SU-DHL-6 (cell line): ENCODE results near the gene LASP1.

Source experiments
- H2AFZ ChIP-seq: fragments of 200-600 bp; sonication (generic); 2 replicates; pipeline ENCODE4 v1.6.1; 2014; ENCODE audit warnings: low read depth, mild to moderate bottlenecking, moderate library complexity, mixed read lengths, antibody characterized with exemption, low read length; ENCODE audit not compliant: severe bottlenecking
- H3F3A ChIP-seq: fragments of 200-600 bp; shearing (Covaris generic); 2 replicates; pipeline ENCODE4 v1.6.0; 2016; ENCODE audit warnings: antibody characterized with exemption, mild to moderate bottlenecking; ENCODE audit not compliant: insufficient read depth
- H3K27ac ChIP-seq: fragments of 200-600 bp; sonication (generic); 2 replicates; pipeline ENCODE4 v1.5.1; 2016; ENCODE audit warnings: low read depth, mild to moderate bottlenecking, low read length, moderate library complexity, mixed read lengths
- H3K27me3 ChIP-seq: fragments of 200-600 bp; sonication (generic), shearing (Covaris generic); 2 replicates; pipeline ENCODE4 v1.6.0; 2014; ENCODE audit warnings: mild to moderate bottlenecking, low read length
- H3K36me3 ChIP-seq: fragments of 200-600 bp; sonication (generic); 2 replicates; pipeline ENCODE4 v1.6.1; 2014; ENCODE audit warnings: mild to moderate bottlenecking, low read length, mixed read lengths
- H3K4me2 ChIP-seq: fragments of 300-600, 200-600 bp; shearing (Covaris generic), sonication (generic); 2 replicates; pipeline ENCODE4 v1.6.0; 2014; ENCODE audit warnings: low read length, low read depth, mild to moderate bottlenecking; ENCODE audit not compliant: poor library complexity, severe bottlenecking
- H3K4me3 ChIP-seq: fragments of 200-600 bp; sonication (generic); 2 replicates; pipeline ENCODE4 v1.5.1; 2014; ENCODE audit warnings: antibody characterized with exemption, low read length, mild to moderate bottlenecking, mixed read lengths; ENCODE audit not compliant: insufficient read depth, poor library complexity, severe bottlenecking
- H3K79me2 ChIP-seq: fragments of 200-600 bp; sonication (generic); 2 replicates; pipeline ENCODE4 v1.6.1; 2014; ENCODE audit warnings: mild to moderate bottlenecking, low read length, moderate library complexity; ENCODE audit not compliant: insufficient read depth
- H3K9ac ChIP-seq: fragments of 200-600 bp; sonication (generic); 2 replicates; pipeline ENCODE4 v1.7.0; 2014; ENCODE audit warnings: mild to moderate bottlenecking, low read length
- H3K9me2 ChIP-seq: fragments of 200-600 bp; sonication (generic); replicated peaks from 2 replicates; pipeline ENCODE4 v1.6.1; 2014; ENCODE audit warnings: low read length; ENCODE audit not compliant: insufficient read depth
- H3K9me3 ChIP-seq: fragments of 200-600 bp; sonication (generic); 2 replicates; pipeline ENCODE4 v1.6.1; 2014; ENCODE audit warnings: low read length, mixed read lengths; ENCODE audit not compliant: insufficient read depth
- H4K20me1 ChIP-seq: fragments of 200-600 bp; sonication (generic); 2 replicates; pipeline ENCODE4 v1.6.1; 2014; ENCODE audit warnings: low read depth, mild to moderate bottlenecking, antibody characterized with exemption, low read length, moderate library complexity, mixed read lengths
- CTCF ChIP-seq: fragments of 200-600 bp; sonication (generic); IDR thresholded peaks from one replicate; pipeline ENCODE4 v1.5.1; 2017; ENCODE audit warnings: antibody characterized with exemption, mild to moderate bottlenecking, low read length, moderate library complexity; ENCODE audit not compliant: insufficient read depth, poor library complexity, severe bottlenecking
- EZH2phosphoT487 ChIP-seq: fragments of 200-600 bp; sonication (generic), shearing (Covaris generic); conservative IDR thresholded peaks from 2 replicates; pipeline ENCODE4 v1.6.1; 2018; ENCODE audit warnings: mild to moderate bottlenecking, antibody characterized with exemption, low read length, moderate library complexity, mixed read lengths

LASP1 gene

GRCh38 chr17:38905375-38905774, 35.5 kb downstream of the LASP1 start:
- H3K27ac ChIP-seq = no peak overlapping the region

DNA sequence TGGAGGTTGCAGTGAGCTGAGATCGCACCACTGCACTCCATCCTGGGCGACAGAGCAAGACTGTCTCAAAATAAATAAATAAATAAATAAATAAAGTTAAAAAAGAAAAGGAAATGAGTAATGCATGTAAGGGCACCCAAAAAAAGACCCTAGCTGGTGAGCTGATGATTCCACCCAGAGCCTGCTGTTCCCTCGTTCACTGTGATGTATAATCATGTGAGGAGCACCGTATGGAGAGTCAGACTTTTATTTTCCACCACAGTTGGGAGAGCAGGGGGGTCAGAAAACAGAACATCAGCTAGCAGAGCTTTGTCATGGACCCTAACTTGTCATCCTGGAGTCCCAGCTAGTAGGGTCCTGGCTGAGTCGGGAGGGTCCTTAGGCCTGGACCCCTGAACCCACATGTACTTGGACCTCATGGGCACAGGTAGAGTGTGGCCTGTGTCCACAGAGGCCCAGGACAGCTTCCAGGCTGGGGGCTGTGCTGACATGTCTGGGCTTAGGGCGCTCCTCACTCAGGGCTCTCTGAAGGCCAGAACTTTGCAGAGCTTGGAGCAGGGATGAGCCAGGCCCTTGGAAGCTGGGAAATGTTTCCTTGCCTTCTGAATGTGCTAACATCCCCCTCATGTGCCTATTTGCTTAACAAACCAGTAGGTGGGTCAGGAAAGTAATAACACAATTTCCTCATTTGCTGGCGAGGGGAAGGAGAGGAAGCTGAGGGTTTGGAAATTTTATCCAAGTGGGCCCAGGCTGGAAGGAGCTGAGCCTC, 36.8 kb downstream of the LASP1 start:
- no peak for TF ChIP-seq CTCF
- TF ChIP-seq EZH2phosphoT487 = no peak
- Histone ChIP-seq H3K4me2 (no peak overlapping the region), H3K27me3 (no peaks in the 10 kb centered on the region), H3K9me3 (no peaks in the 10 kb centered on the region), H3K79me2 (peaks cover 16% of the 10 kb centered on the region; the same call in 1 of the 2 replicates), H3F3A (no peaks in the 10 kb centered on the region), H3K9ac (no peak overlapping the region), H2AFZ (no peak overlapping the region), H3K9me2 (no peaks in the 10 kb centered on the region), H4K20me1 (no peaks in the 10 kb centered on the region), H3K4me3 (no peak overlapping the region), H3K36me3 (peaks cover 13% of the 10 kb centered on the region; the same call in 1 of the 2 replicates), H3K27ac (no peak overlapping the region)

More at GRCh38 chr17:38905375-38905774, 35.5 kb downstream of the LASP1 start:
- H4K20me1 ChIP-seq = no peaks in the 10 kb centered on the region
- peaks cover 13% of the 10 kb centered on the region; the same call in 1 of the 2 replicates for H3K36me3 ChIP-seq
- no peak overlapping the region for H3K4me3 ChIP-seq
- H3K27me3 ChIP-seq = no peaks in the 10 kb centered on the region
- H2AFZ ChIP-seq = no peak overlapping the region
- no peaks in the 10 kb centered on the region for H3K9me3 ChIP-seq
- peaks cover 16% of the 10 kb centered on the region; the same call in 1 of the 2 replicates for H3K79me2 ChIP-seq
- no peaks in the 10 kb centered on the region for H3K9me2 ChIP-seq
- TF ChIP-seq EZH2phosphoT487 (no peak), CTCF (no peak)
- no peaks in the 10 kb centered on the region for H3F3A ChIP-seq
- H3K4me2 ChIP-seq = no peak overlapping the region
- no peak overlapping the region for H3K9ac ChIP-seq

DNA sequence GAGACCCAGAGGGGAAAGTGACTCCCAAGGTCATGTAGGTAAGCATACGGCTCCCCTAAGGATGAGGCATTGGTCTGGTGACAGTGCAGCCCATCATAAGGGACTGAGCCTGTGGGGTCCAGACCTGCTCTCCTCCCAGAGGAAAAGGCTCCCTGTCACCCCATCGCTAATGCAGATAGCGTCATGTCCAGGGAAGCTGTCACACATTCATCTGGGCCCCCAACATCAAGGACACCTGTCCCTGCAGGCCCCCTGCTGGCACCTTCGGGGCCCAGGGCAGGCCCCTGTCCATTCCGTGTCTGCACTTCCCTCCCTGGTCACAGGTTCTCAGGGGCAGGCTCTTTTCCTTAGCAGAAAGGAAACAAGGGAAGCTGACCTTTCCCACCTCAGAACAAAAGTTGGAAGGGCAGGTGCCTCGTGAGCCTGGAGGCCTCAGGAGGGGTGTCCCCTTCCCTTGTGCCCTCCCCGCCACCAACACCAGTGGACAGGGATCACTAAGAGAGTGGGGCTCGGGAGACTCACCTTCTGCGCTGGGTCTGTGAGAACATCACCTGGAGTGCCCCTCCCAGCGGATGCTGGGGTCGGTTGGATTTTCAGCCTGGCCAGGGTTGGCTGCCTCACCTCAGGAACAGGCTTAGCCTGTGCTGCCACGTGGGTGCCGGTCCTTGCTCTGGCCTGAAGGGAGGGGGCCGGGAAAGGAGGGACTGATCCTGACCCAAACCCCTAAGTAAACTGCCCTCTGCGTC, 38.2 kb downstream of the LASP1 start:
- no peak overlapping the region for H3K27ac ChIP-seq

More for the DNA sequence above, 38.2 kb downstream of the LASP1 start:
- H2AFZ ChIP-seq = no peak overlapping the region
- H3K79me2 ChIP-seq = peaks cover 12% of the 10 kb centered on the region; the same call in 1 of the 2 replicates
- no peaks in the 10 kb centered on the region for H4K20me1 ChIP-seq
- H3F3A ChIP-seq = no peaks in the 10 kb centered on the region
- peak overlapping the region; percentile 13; the same call in 1 of the 2 replicates for H3K9ac ChIP-seq
- H3K27me3 ChIP-seq = no peaks in the 10 kb centered on the region
- no peak overlapping the region for H3K4me2 ChIP-seq
- peaks cover 13% of the 10 kb centered on the region; the same call in 1 of the 2 replicates for H3K36me3 ChIP-seq
- H3K9me3 ChIP-seq = no peaks in the 10 kb centered on the region
- H3K4me3 ChIP-seq = no peak overlapping the region
- no peaks in the 10 kb centered on the region for H3K9me2 ChIP-seq
- TF ChIP-seq EZH2phosphoT487 (no peak), CTCF (no peak)
